Endometrial microvascular endothelial cells (primary cell): ENCODE results near the gene SERPINI1. TPM values are rescaled to one million over a fixed set of nuclear protein-coding genes. Genes with fewer than 3 reads are reported as not detected.

Experiments
- in situ Hi-C: cut with HindIII; loops from 2 replicates; pipeline ENCODE4 v1.10.0; 2017; ENCODE audit warnings: low sequenced_read_pairs, low pct_unique_long_range_greater_than_20kb; ENCODE audit errors: inconsistent ontology term
- total RNA-seq: library from RNA; depleted of rRNA; stranded (reverse); fragments of >200 nt; gene quantifications from one replicate; pipeline ENCODE4 v1.2.3, GENCODE V29; 2015; ENCODE audit errors: inconsistent ontology term

Gene SERPINI1
- 0.65 TPM for total RNA-seq

GRCh38 chr3:167735233-167736138, at the start of gene SERPINI1:
Gene SERPINI1 (plus strand): TSS chr3:167735721. CDS start chr3:167789129, 53,408 bp downstream.
- in situ Hi-C loops = no loop called here

GRCh38 chr3:167691366-167691765, 44.2 kb upstream of the SERPINI1 start:
- in situ Hi-C loops = no loop called here

- in situ Hi-C loops = no loop called here
Measured at GRCh38 chr3:167694121-167694520, 41.4 kb upstream of the SERPINI1 start.

- in situ Hi-C loops = no loop called here
Measured at GRCh38 chr3:167700046-167700445, 35.5 kb upstream of the SERPINI1 start.

- in situ Hi-C loops = no loop called here
Measured at GRCh38 chr3:167700926-167701325, 34.6 kb upstream of the SERPINI1 start.

- in situ Hi-C loops = no loop called here
Measured at GRCh38 chr3:167705840-167706239, 29.7 kb upstream of the SERPINI1 start.

GRCh38 chr3:167709690-167710089, 25.8 kb upstream of the SERPINI1 start:
- in situ Hi-C loops = no loop called here

- in situ Hi-C loops = no loop called here
Measured at GRCh38 chr3:167710552-167710951, 25.0 kb upstream of the SERPINI1 start.

- in situ Hi-C loops = no loop called here
Measured at GRCh38 chr3:167711439-167711838, 24.1 kb upstream of the SERPINI1 start.

- in situ Hi-C loops = no loop called here
Measured at GRCh38 chr3:167712445-167712844, 23.1 kb upstream of the SERPINI1 start.

- in situ Hi-C loops = no loop called here
Measured at GRCh38 chr3:167714871-167715270, 20.6 kb upstream of the SERPINI1 start.

GRCh38 chr3:167716920-167717319, 18.6 kb upstream of the SERPINI1 start:
- in situ Hi-C loops = no loop called here

GRCh38 chr3:167718582-167718981, 16.9 kb upstream of the SERPINI1 start:
- in situ Hi-C loops = no loop called here

- in situ Hi-C loops = no loop called here
Measured at GRCh38 chr3:167723025-167723512, 12.5 kb upstream of the SERPINI1 start.

GRCh38 chr3:167723872-167724271, 11.6 kb upstream of the SERPINI1 start:
- in situ Hi-C loops = no loop called here

- in situ Hi-C loops = no loop called here
Measured at GRCh38 chr3:167728176-167728575, 7.3 kb upstream of the SERPINI1 start.

- in situ Hi-C loops = no loop called here
Measured at GRCh38 chr3:167728632-167729323, 6.7 kb upstream of the SERPINI1 start.

- in situ Hi-C loops = no loop called here
Measured at GRCh38 chr3:167729591-167729990, 5.9 kb upstream of the SERPINI1 start.

- in situ Hi-C loops = no loop called here
Measured at GRCh38 chr3:167731393-167731792, 4.1 kb upstream of the SERPINI1 start.
